Endometrium (tissue), 2 donors: ENCODE results near the gene SCN3A.

Experiments
- FAIRE-seq: peaks from 2 replicates; lab custom pipeline; 2012; peaks lifted over from hg19 to GRCh38; lab: Jason Lieb, UNC
- donor health status: control.
- donor health status: control.

Gene SCN3A

DNA sequence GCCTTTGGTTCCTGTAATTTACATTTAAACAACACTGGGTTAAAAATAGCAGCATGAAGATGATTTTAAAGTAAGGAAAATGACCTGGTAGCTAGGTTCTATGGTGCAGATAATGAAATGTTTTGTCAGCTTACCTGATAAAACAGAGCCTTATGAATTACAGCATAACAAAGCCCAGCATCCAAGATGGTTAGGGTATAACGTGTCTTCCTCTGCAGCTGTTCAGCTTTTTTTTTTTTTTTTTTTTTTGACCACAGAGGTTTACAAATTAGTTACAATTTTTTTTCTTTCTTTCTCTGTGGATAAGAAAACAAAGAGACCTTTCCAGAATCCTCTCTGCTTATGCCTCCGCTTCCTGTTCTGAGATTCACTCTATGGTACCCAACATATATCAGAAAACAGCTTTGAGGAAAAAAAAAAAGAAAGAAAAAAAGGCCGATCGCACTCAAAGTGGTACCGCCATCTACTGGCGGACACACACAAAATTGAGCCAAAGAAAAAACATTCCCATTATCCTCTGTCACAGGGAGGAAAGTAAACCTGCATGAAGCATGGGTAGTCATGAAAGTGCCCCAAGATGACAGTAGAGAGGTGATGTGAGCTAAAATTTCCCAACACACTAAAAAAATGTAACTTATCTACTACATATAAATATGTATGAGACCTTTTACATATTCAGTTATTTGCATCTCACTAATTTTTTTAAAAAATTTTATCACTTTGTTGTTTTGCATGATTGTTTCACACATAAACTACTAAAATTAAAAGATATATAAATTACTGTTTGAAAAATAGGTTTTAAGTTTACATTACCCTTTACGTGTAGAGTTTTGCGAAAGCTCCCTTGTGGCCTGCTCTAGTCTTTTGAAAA is at the start of gene SCN3A:
Gene SCN3A (minus strand): TSS at position 362 of the 871 bp plus-strand sequence. CDS start 27,656 bp downstream, outside the sequence.
- peak; percentile 31 for FAIRE-seq

DNA sequence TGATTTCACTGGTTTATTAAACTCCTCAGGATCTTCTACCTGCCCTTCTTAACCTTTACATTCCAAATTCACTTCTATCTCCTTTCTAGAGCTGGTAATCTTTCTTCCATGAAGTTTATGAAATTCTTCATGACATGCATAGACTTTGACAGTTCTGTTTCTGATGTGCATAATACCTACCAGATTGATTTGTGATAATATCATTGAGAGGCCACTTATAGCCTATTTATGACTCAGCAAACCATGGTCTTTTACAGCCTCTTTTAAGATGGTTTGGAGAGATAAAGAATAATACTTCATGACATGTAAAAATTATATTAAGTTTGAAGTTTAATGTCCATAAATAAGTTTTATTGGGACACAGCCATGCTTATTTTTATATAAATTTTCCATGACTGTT is 49.3 kb upstream of the SCN3A start:
- FAIRE-seq, result no peak

DNA sequence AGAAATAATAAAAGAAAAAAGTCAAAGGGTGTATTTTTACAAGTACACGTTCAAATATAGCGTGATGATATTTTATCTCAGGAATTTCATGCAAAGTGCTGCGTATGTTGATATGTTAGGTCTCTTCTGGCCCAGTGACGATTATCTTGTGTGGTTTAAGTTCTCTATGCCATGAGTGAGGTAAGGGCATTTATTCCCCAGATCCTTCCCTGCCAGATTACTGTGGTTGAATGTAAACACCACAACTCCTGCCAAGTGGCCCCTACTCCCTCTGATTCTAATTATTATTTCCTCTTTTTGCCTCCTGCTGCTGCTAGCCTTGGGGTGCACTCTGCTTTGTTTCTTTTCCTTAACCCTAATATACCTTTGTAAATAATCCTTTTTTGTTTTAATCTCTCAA is 47.5 kb upstream of the SCN3A start:
- no peak for FAIRE-seq

DNA sequence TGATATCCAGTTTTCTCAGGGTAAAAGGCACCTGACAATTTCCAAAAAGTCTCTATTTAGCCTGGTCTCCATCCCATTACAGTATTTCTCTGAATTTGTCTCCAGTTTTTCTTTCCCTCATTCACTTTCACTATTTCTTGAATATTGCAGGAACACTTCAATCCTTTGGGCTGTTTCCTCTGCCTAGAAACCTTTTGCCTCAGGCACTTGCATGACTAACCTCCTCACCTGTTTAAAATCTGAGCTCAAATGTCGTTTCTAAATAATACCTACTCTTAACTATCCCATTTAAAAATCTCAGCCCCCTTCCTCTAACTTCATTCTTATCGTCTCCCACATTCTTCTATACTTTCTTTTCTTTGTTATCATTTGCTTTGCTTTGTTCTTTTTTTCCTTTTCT is 44.4 kb upstream of the SCN3A start:
- FAIRE-seq, result no peak

DNA sequence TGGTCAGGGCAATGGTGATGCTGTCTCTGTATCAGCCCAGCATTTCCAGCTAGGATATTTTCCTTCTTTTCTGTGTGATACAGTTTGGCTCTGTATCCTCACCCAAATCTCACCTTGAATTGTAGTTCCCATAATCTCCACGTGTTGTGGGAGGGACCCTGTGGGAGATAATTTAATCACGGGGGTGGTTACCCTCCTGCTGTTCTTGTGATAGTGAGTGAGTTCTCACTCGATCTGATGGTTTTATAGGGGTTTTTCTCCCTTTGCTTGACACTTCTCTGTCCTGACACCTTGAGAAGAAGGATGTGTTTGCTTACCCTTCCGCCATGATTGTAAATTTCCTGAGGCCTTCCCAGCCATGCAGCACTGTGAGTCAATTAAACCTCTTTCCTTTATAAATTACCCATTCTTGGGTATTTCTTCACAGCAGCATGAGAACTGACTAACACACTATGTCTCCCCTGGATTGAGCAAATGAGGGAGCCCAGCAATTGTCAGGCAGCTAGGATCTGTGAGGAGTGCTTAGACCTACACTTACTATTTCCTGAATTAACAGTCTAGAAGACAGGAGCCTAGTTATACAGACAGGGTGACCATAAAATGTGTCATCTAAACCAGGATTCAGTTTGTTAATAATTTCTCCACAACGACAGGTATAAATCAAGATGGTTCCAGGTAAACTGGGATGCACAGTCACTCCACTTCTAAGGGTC is 41.4 kb upstream of the SCN3A start:
- FAIRE-seq, result no peak

DNA sequence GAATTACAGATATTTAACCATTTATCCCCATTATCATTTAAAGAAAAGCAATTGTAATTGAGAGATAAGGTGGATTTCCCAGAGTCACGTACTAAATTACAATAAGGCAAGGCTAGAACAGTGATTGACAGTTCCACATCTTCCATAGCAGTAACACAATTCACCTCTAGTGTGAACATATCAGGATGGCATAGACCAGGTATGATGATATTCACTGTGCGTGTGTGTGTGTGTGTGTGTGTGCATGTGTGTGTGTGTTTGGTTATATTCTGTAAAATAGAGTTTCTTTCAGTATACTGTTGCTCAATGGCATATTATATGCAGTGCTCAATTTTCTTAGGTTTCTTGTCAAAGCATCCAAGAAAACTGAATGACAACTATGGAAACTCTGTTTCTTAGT is 37.1 kb upstream of the SCN3A start:
- no peak for FAIRE-seq

DNA sequence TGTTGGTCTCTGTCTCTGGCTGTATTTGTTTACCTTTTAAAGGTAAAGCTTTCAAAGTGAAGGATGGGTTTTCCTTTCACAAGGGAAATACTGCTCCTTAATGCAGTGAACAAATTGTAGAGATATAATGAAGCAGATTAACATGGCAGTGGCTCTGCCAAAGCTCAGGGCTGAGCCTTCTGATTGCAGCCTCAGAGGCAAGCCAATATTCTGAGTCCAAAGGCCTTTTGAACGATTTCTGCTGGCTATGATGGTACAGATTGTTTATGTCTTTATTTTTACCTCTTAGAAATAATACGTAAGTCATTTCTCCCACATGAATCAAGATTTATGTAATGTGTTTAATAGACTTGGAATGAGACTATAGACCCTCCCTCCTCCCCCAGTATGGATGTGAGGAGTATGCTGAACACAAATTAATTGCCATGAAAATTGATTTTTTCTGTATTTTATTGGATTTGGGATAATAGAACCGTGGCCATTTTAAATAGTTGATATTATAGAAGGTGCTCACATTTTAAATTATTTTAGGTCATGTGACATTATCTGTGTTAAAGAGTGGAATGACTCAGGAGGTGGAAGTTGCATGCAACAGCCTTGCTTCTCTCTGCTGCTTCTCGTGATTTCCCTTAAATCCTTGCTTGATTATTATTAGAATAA is 36.1 kb upstream of the SCN3A start:
- no peak for FAIRE-seq

DNA sequence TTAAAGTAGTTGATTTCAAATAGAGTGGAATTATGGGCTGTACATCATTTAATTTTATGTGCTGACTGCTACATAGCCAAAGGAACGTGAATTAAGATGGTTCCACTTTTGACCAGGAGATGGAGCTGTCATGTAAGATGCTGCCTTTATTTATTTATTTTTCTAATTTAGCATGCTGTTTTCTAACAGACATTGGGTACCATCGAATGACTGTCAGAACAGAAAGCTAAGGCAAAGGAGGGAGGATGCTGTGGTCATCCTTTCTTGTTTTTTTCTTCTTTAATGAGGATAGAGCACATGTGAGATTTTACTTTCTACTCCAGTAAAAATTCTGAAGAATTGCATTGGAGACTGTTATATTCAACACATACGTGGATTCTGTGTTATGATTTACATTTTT is 35.4 kb upstream of the SCN3A start, which contains the start of gene SCN2A:
Gene SCN2A (plus strand): TSS at position 185 of the 400 bp plus-strand sequence. CDS start 56,410 bp downstream, outside the sequence.
- peak; percentile 54 for FAIRE-seq

DNA sequence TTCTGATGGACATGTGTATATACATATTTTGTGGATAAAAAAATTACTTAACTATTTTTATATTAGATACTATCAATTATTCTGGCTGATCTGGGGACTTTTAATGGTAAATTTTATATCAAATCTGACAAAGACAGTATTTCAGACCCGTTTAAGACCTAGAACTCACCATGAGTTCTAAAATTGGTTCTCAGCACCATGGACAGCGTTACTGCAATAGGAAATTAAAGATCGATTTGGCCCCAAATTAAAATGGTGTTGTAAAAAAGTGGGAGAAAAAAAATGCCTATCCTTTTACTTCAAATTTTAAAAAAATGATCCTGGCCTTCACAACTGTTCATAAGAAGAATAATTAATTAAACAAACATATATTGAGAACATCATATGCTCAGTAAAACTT is 34.4 kb upstream of the SCN3A start:
- peak; percentile 54 for FAIRE-seq

DNA sequence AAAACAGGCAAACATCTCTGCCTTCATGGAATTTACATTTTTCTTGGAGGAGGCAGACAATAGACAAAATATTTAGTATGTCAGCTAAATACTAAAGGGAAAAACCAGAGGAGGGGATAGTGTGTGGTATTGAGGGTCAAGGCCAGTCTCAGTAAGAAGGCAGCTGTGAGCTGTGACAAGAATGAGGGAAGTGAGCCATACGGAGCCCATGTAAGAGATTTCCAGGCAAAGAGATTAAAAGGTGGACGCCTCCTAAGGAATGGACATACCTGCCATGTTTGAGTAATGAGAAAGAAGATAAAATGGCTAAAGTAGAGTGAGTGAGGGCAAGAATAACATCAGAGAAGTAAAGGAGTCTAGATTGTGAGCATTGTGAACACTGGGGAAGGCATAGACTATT is 33.2 kb upstream of the SCN3A start:
- FAIRE-seq, result no peak

DNA sequence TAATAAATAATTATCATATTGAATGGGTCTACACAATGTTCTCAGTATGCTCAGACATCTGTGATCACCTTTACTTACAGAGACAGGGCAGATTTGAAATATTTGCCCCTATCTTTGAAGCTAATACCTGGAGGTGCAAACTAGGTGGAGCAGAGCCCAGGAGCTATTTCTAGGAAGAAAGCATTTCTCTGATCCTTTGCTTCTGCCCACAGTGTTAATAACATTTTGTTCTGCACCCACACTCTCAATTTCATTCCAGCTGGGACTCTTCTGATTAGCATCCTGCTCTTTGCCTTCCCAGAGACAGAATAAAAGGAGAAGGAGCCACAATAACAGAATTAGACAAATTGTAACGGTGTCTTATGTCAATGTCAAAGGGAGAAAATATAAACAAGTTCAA is 23.7 kb upstream of the SCN3A start:
- FAIRE-seq, result no peak

DNA sequence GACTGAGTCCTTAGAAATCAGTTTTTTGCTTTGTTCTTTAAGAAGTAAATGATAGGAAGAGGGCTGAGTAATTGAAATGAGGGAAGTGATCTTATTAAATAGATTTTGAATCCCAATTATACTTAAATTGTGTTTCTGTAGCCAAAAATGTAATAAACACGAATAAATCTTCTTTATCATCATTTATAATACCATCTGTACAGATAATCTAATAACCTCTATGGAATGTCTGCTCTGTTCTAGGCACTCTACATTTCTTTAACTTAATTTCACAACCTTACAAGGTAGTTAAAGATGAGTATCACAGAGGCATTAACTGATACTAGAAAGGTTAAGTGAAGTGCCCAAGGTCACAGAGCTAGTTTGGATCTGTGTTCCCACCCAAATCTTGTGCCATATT is 21.1 kb upstream of the SCN3A start:
- FAIRE-seq, result no peak

DNA sequence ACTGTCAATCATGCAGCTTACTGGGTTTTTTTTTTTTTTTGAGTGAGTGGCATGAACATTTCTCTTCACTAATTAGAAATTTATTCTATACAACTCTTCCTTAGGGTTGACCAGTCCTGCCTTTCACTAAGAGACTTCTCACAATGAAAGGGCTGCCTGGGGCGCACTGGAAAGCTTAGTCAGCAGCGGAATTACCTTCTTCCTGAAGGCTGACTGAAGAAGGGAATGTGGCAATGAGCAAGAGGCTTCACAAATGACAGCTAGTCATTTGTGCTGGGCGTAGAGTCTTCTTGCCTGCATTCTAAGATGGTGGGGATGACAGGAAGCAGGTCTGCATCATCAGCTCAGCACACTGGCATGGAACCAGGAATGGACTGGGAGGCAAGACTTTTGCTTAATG is 15.6 kb upstream of the SCN3A start:
- no peak for FAIRE-seq

DNA sequence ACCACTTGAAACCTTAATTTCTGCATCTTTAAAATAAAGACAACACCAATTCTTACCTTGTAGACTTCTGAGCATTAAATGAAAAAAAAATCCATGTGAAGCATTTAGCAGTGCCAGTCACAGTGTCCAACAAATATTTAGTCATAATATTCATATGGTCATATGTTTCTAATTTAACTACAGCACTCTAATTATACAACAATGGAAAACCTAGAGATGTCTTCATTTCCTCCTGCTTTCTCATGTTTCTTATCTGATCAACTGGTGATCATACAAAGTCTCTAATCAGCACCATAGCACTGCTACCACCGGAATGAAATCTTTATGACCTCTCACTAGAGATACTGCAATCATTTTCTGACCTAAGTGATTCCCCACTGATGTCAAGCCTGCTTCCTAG is 10.2 kb upstream of the SCN3A start:
- no peak for FAIRE-seq

DNA sequence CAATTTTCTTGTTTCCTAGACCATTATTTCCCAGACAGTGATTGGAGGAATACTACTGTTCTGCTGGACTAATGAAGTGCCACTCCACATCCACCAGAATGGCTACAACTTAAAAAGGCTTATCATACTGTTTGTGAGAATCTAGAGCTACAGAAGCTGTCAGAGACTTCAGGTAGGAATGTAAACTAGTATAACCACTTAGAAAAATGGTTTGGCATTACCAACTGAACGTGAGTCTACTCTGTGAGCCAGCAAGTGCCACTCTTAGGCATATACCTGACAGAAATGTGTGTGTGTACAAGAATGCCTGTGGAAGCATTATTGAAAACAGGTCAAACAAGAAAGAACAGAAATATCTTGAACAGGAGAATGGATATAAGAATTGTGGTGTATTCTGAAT is 4.2 kb upstream of the SCN3A start:
- no peak for FAIRE-seq

DNA sequence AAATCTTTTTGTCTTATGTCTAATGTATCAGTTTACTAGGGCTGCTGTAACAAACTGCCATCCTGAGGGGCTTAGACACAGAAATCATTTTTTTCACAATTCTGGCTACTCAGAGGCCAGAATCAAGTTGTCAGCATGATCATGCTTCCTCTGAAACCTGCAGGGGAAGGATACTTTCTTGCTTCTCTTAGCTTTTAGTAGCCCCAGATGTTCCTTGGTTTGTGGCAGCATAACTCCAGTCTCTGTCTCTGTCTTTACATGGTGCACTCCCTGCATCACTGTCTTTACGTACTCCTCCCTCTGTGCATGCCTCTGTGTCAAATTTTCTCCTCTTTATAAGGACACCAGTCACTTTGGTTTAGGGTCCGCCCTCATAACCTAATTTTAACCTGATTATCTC is 2.0 kb upstream of the SCN3A start:
- no peak for FAIRE-seq

DNA sequence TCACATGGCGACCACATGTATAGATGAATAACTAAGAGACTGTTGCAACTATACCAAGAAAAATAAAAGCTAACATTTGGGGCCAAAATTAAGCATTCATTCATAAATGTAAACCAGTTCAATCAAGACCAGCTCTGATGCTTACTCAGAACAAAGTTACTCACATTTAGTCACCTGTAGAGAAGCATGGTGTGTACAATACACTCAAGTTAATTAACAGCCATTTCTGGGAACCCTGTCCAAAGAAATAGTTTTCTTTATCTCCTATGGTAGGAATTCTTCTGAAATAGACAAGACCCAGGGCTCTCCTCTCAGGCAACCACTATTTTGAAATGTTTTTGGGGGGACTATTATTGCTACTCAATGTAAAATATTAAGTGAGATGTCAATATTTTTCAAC is 1.6 kb downstream of the SCN3A start:
- FAIRE-seq, result no peak

DNA sequence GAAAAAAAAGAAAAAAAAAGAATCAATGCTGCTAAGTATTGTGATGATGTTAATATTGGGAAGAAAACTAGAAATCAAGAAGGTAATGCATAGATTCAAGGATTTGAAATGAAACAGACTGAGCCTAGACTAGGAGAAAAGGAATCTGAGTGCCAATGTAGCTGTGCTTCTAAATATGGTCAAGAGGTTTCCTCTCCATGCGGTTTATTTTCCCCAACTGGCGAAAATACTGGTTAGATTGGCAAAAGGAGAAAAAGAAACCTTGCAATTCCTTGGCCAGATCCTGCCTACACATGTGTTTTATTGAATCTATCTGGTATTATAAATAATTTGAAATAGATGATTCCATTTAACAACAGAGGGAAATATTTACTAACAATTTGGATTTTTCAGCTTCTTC is 5.7 kb downstream of the SCN3A start:
- FAIRE-seq, result no peak

DNA sequence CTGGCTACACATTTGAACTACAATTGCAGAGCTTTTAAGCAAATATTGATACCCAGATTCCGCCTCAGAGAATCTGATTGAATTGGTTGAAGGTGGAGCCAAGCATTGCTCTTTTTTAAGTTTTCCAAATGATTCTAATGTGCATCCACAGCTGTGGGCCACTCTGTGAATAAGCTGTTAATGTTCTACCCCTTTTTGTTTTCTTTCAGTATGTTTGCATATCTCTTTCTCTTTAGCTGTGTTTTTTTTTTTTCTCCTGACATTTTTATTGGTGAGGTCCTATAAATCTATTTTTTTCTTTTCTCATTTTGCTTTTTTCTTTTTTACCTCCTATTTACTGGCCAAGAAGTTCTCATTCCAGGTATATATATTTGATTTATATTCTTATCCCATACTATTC is 6.5 kb downstream of the SCN3A start:
- FAIRE-seq, result no peak

DNA sequence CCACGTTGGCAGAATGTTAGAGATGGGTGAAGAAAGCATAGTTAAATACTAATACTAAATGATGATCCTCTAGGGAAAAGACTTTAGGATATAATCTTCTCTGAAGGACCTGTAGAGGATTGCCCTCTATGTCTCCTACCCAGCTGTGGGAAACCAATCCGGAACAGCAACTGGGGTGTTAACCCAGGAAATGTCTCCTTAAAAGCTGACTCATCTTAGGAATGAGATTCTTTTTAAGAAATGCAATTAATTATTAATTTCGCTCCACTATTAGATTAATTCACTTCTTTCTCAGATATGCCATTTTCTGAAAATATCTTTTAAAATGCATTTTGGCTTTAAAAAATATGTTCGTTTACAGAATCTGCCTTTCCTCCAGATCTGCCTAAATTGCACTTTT is 7.4 kb downstream of the SCN3A start:
- FAIRE-seq, result no peak

DNA sequence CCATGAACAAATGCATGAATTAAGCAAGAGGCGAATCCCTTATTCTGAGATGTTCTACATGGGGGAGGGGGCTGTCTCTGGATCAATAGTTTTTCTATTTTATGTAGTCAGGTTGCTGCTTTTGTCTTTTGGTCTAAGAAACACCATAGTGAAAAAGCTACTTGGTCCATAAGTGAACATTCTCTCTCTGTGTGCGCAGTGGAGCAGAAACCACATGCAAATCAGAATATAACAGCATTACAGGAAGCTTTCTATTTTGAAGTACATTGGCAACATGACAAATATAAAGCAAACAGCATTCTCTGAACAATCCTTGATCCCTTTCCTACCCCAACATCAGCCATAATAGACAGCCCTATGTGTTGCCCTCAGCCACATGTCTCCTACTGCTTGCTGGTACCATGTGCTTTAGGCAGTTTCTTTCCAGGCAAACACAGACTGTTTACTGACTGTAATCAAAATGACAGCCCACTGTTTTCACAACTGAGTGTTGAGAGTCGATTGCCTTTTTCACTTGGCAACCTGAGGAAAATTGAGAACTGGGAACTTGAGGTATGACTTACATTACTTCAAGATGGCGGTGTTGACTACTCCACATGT is 10.6 kb downstream of the SCN3A start:
- no peak for FAIRE-seq

DNA sequence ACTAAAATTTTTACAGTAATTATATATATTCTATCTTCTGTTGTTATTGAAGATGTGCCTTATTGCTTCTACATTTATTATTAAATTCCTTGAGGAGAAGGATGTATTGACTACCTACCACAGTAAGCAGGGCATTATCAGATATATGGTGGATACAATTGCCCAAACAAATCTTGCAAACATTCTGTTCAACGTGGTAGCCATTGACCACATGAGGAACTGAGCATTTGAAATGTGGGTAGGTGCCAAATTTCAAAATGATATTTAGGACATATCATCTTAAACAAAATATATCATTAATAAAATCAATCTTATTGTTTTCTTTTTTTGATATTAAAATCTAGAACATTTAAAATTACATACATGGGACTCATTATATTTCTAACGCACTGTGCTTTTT is 11.1 kb downstream of the SCN3A start:
- FAIRE-seq, result no peak
